ENCODE results near the gene RPP25L.

GRCh38 chr9:34591917-34592866 is 19.7 kb downstream of the RPP25L start:
- TF ChIP-seq CTCF (IDR thresholded peaks at IDR 0.05): no peak
- TF ChIP-seq POLR2A (IDR thresholded peaks at IDR 0.05): no peak
